ENCODE data around the gene CCDC136.

DNA sequence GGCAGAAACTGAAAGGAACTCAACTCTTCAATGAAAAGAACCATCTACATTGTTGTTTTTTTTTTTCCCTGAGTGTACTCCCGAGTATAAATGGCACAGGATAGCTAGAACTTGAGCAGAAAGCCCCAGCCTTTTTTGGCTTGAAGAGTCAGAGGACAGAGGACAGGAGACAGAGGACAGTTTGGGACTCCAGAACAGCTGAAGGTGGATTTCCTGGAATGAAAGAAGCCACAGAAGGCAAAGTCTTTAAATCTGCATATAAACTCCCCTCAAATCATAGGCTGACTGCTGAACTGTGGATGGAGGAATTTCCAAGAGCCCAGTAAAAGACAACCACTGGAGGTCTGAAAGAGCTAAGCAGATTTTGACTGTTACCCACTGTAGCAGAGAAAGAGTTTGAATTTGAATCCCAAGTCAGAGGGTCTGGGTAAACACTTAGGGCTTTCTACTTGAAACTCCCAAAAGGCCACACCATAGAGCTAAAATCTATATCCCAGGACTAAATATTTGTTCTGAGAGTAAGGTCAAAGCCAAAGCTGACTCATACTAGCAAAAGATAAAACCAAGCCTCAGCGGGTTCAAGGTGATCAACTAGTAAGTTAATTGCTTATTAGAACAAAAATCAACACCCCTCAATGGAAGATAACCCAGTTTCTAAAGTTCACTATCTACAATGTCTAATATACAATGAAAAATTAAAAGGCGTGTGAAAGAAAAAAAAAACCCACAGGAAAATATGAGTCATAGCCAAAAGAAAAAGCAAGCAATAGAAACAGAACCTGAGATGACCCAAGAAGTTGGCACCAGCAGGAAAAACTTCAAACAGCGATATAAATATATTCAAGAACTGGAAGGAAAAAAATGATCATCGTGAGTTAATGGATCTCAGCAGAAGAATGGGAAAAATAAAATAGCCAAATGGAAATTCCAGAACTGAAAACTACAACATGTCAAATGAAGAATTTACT, 14.3 kb upstream of the CCDC136 start:
- TF ChIP-seq, protein P1, sequence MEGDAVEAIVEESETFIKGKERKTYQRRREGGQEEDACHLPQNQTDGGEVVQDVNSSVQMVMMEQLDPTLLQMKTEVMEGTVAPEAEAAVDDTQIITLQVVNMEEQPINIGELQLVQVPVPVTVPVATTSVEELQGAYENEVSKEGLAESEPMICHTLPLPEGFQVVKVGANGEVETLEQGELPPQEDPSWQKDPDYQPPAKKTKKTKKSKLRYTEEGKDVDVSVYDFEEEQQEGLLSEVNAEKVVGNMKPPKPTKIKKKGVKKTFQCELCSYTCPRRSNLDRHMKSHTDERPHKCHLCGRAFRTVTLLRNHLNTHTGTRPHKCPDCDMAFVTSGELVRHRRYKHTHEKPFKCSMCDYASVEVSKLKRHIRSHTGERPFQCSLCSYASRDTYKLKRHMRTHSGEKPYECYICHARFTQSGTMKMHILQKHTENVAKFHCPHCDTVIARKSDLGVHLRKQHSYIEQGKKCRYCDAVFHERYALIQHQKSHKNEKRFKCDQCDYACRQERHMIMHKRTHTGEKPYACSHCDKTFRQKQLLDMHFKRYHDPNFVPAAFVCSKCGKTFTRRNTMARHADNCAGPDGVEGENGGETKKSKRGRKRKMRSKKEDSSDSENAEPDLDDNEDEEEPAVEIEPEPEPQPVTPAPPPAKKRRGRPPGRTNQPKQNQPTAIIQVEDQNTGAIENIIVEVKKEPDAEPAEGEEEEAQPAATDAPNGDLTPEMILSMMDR (IDR thresholded peaks at IDR 0.05) = no peak
- TF ChIP-seq POLR2A (IDR thresholded peaks at IDR 0.05) = no peak

Measured in testis (tissue), 2 donors.